ENCODE results near the gene ENPP3.

ENPP3 gene

GRCh38 chr6:131775886-131776285 lies 138.8 kb downstream of the ENPP3 start:
- Histone ChIP-seq H3K27me3 (replicated peaks) (no peaks in the 10 kb centered on the region), H3K4me3 (ENCODE audit: low read depth, low read length) (no peak overlapping the region), H3K36me3 (replicated peaks) (no peaks in the 10 kb centered on the region), H3K27ac (no peak overlapping the region)
- no peak for TF ChIP-seq CTCF (IDR thresholded peaks at IDR 0.05; ENCODE audit: low read depth, low read length, missing control alignments)
- in situ Hi-C loops (cut with HindIII; ENCODE audit: low pct_ligation_motif_present, low sequenced_read_pairs), result no loop called here
- no peak for DNase-seq

- H3K27ac ChIP-seq, result no peak overlapping the region
- no peak for DNase-seq
- no peaks in the 10 kb centered on the region for H3K36me3 ChIP-seq (replicated peaks)
- H3K27me3 ChIP-seq (replicated peaks), result no peaks in the 10 kb centered on the region
- no peak for TF ChIP-seq CTCF (IDR thresholded peaks at IDR 0.05; ENCODE audit: low read depth, low read length, missing control alignments)
- in situ Hi-C loops (cut with HindIII; ENCODE audit: low pct_ligation_motif_present, low sequenced_read_pairs), result no loop called here
- no peak overlapping the region for H3K4me3 ChIP-seq (ENCODE audit: low read depth, low read length)
Measured at GRCh38 chr6:131776985-131777384, 139.9 kb downstream of the ENPP3 start.

- Histone ChIP-seq H3K4me3 (ENCODE audit: low read depth, low read length) (no peak overlapping the region), H3K27ac (no peak overlapping the region), H3K27me3 (replicated peaks) (no peaks in the 10 kb centered on the region), H3K36me3 (replicated peaks) (no peaks in the 10 kb centered on the region)
- in situ Hi-C loops (cut with HindIII; ENCODE audit: low pct_ligation_motif_present, low sequenced_read_pairs), result no loop called here
- no peak for DNase-seq
- TF ChIP-seq CTCF (IDR thresholded peaks at IDR 0.05; ENCODE audit: low read depth, low read length, missing control alignments), result no peak
Measured at GRCh38 chr6:131778169-131778568, 141.1 kb downstream of the ENPP3 start.

GRCh38 chr6:131779304-131779703 lies 142.2 kb downstream of the ENPP3 start:
- DNase-seq, result no peak
- no peak for TF ChIP-seq CTCF (IDR thresholded peaks at IDR 0.05; ENCODE audit: low read depth, low read length, missing control alignments)
- Histone ChIP-seq H3K27ac (no peak overlapping the region), H3K4me3 (ENCODE audit: low read depth, low read length) (no peak overlapping the region), H3K27me3 (replicated peaks) (no peaks in the 10 kb centered on the region), H3K36me3 (replicated peaks) (no peaks in the 10 kb centered on the region)
- in situ Hi-C loops (cut with HindIII; ENCODE audit: low pct_ligation_motif_present, low sequenced_read_pairs), result no loop called here

- H3K4me3 ChIP-seq (ENCODE audit: low read depth, low read length), result no peak overlapping the region
- in situ Hi-C loops (cut with HindIII; ENCODE audit: low pct_ligation_motif_present, low sequenced_read_pairs), result no loop called here
- DNase-seq, result no peak
- H3K36me3 ChIP-seq (replicated peaks), result no peaks in the 10 kb centered on the region
- TF ChIP-seq CTCF (IDR thresholded peaks at IDR 0.05; ENCODE audit: low read depth, low read length, missing control alignments), result no peak
- H3K27me3 ChIP-seq (replicated peaks), result no peaks in the 10 kb centered on the region
- H3K27ac ChIP-seq, result no peak overlapping the region
Measured at GRCh38 chr6:131780600-131780999, 143.5 kb downstream of the ENPP3 start.

- in situ Hi-C loops (cut with HindIII; ENCODE audit: low pct_ligation_motif_present, low sequenced_read_pairs), result no loop called here
- Histone ChIP-seq H3K36me3 (replicated peaks) (no peaks in the 10 kb centered on the region), H3K27me3 (replicated peaks) (no peaks in the 10 kb centered on the region), H3K27ac (no peak overlapping the region), H3K4me3 (ENCODE audit: low read depth, low read length) (no peak overlapping the region)
- DNase-seq, result no peak
- no peak for TF ChIP-seq CTCF (IDR thresholded peaks at IDR 0.05; ENCODE audit: low read depth, low read length, missing control alignments)
Measured at GRCh38 chr6:131781687-131782086, 144.6 kb downstream of the ENPP3 start.

Data from brain microvascular endothelial cell (primary cell).